ENCODE results near the gene PRICKLE1. TPM values are rescaled to one million over a fixed set of nuclear protein-coding genes. Genes with fewer than 3 reads are reported as not detected.

Gene PRICKLE1
- total RNA-seq, 3 donors from 2014 or later, result 0.93 to 7.1 (median 4.4) TPM

GRCh38 chr12:42564996-42565395 lies 24.6 kb downstream of the PRICKLE1 start:
- H3K9me3 ChIP-seq, result no peaks in the 10 kb centered on the region
- DNase-seq (no peak), ATAC-seq (no peak)
- TF ChIP-seq, protein P1, sequence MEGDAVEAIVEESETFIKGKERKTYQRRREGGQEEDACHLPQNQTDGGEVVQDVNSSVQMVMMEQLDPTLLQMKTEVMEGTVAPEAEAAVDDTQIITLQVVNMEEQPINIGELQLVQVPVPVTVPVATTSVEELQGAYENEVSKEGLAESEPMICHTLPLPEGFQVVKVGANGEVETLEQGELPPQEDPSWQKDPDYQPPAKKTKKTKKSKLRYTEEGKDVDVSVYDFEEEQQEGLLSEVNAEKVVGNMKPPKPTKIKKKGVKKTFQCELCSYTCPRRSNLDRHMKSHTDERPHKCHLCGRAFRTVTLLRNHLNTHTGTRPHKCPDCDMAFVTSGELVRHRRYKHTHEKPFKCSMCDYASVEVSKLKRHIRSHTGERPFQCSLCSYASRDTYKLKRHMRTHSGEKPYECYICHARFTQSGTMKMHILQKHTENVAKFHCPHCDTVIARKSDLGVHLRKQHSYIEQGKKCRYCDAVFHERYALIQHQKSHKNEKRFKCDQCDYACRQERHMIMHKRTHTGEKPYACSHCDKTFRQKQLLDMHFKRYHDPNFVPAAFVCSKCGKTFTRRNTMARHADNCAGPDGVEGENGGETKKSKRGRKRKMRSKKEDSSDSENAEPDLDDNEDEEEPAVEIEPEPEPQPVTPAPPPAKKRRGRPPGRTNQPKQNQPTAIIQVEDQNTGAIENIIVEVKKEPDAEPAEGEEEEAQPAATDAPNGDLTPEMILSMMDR (IDR thresholded peaks at IDR 0.05), result no peak
- no peaks in the 10 kb centered on the region for H3K36me3 ChIP-seq (ENCODE audit: low read depth)
- H3K4me3 ChIP-seq, result no peak overlapping the region
- no peaks in the 10 kb centered on the region for H3K4me1 ChIP-seq (ENCODE audit: low read depth)
- intact Hi-C loops (cut with DNase I, micrococcal nuclease), result loop anchor here in 1 of 2 donors (10.0 kb wide), 1 partner anchor 80 kb away; no protein-coding TSS in a partner anchor

DNA sequence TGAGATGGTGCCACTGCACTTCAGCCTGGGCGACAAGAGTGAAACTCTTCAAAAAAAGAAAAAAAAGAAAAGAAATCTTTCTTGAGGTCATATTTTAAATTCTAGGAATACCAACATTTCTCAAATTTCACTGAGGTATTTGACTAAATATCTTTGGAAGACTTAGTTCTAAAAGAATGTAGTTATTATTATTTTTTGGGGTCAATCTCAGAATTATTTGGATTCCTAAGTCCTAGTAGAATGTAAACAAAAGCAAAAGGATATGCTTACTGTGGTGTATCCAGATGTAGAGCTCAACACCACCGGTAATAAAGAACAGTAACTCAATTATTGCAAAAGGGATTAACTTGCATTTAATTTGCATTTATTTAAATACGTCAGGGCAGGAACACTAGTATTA lies 25.0 kb downstream of the PRICKLE1 start:
- TF ChIP-seq, protein P1 (IDR thresholded peaks at IDR 0.05), result no peak
- Histone ChIP-seq H3K36me3 (ENCODE audit: low read depth) (no peaks in the 10 kb centered on the region), H3K4me3 (no peak overlapping the region), H3K9me3 (no peaks in the 10 kb centered on the region), H3K4me1 (ENCODE audit: low read depth) (no peaks in the 10 kb centered on the region)
- DNase-seq (no peak), ATAC-seq (no peak)
- intact Hi-C loops (cut with DNase I, micrococcal nuclease), result loop anchor here in 1 of 2 donors (10.0 kb wide), 1 partner anchor 80 kb away; no protein-coding TSS in a partner anchor

GRCh38 chr12:42560977-42561376 lies 28.6 kb downstream of the PRICKLE1 start:
- intact Hi-C loops (cut with DNase I, micrococcal nuclease), result loop anchor here in 1 of 2 donors (10.0 kb wide), 1 partner anchor 76 kb away; no protein-coding TSS in a partner anchor
- H3K36me3 ChIP-seq (ENCODE audit: low read depth), result no peaks in the 10 kb centered on the region
- H3K4me1 ChIP-seq (ENCODE audit: low read depth), result peaks cover 2% of the 10 kb centered on the region
- ATAC-seq (no peak), DNase-seq (no peak)
- no peaks in the 10 kb centered on the region for H3K9me3 ChIP-seq
- TF ChIP-seq, protein P1 (IDR thresholded peaks at IDR 0.05), result no peak
- no peak overlapping the region for H3K4me3 ChIP-seq

GRCh38 chr12:42557586-42558172 lies 31.9 kb downstream of the PRICKLE1 start:
- no peak for DNase-seq
- no peak for ATAC-seq
- TF ChIP-seq, protein P1 (IDR thresholded peaks at IDR 0.05), result no peak
- peaks cover 2% of the 10 kb centered on the region for H3K4me1 ChIP-seq (ENCODE audit: low read depth)
- no peak overlapping the region for H3K4me3 ChIP-seq
- no peaks in the 10 kb centered on the region for H3K36me3 ChIP-seq (ENCODE audit: low read depth)
- no peaks in the 10 kb centered on the region for H3K9me3 ChIP-seq
- intact Hi-C loops (cut with DNase I, micrococcal nuclease), result no loop called here

DNA sequence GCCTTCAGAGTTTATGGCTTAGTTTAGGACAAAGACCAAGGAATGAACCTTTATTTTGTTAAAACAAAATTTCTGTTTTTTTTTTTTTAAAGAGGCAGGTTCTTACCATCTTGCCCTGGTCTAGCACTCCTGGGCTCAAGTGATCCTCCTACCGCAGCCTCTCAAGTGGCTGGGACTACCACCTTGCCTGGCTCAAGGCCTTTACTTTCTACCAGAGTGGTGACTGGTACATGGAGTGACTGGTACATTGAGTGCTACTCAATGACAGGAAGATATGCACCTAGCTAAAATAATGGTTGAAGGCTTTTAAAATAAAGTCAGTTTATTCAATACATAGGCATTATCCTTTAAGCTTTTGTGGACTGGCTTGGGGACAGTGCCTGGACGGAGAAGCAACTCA lies 32.6 kb downstream of the PRICKLE1 start:
- TF ChIP-seq, protein P1 (IDR thresholded peaks at IDR 0.05), result no peak
- H3K36me3 ChIP-seq (ENCODE audit: low read depth), result no peaks in the 10 kb centered on the region
- H3K4me3 ChIP-seq, result no peak overlapping the region
- intact Hi-C loops (cut with DNase I, micrococcal nuclease), result no loop called here
- H3K4me1 ChIP-seq (ENCODE audit: low read depth), result peaks cover 2% of the 10 kb centered on the region
- no peaks in the 10 kb centered on the region for H3K9me3 ChIP-seq
- no peak for ATAC-seq
- no peak for DNase-seq

Measured in mucosa of descending colon (tissue), 3 donors.